Osteoblast (primary cell): ENCODE data around the gene ITPR1. TPM values are rescaled to one million over a fixed set of nuclear protein-coding genes. Genes with fewer than 3 reads are reported as not detected.

Source experiments
- DNase-seq: peaks from one replicate; pipeline ENCODE4 v3.0.0; 2011; ENCODE audit warnings: low spot score, mixed read lengths; ENCODE audit not compliant: insufficient read length; ENCODE audit errors: missing footprints
- H2AFZ ChIP-seq: 2 replicates; pipeline ENCODE4 v1.6.0; 2011; ENCODE audit warnings: mild to moderate bottlenecking, low read length
- H3K27ac ChIP-seq: 2 replicates; pipeline ENCODE4 v1.5.1; 2011; ENCODE audit warnings: mild to moderate bottlenecking, low read depth, low read length, moderate library complexity
- H3K27me3 ChIP-seq: 2 replicates; pipeline ENCODE4 v1.6.0; 2012; ENCODE audit warnings: mild to moderate bottlenecking, control low read depth, inconsistent platforms, low read length, moderate library complexity; ENCODE audit not compliant: insufficient read depth
- H3K36me3 ChIP-seq: 2 replicates; pipeline ENCODE4 v1.5.1; 2011; ENCODE audit warnings: mild to moderate bottlenecking, low read length, control low read depth, moderate library complexity; ENCODE audit not compliant: insufficient read depth
- H3K4me1 ChIP-seq: 2 replicates; pipeline ENCODE4 v1.5.1; 2011; ENCODE audit warnings: mild to moderate bottlenecking, low read length, control low read depth, moderate library complexity; ENCODE audit not compliant: insufficient read depth
- H3K4me2 ChIP-seq: 2 replicates; pipeline ENCODE4 v1.6.0; 2011; ENCODE audit warnings: mild to moderate bottlenecking, low read length; ENCODE audit not compliant: insufficient read depth
- H3K4me3 ChIP-seq: fragments of 200-600 bp; sonication (generic); 3 replicates; pipeline ENCODE4 v1.5.1; 2012; ENCODE audit warnings: mild to moderate bottlenecking, low read length, inconsistent platforms; ENCODE audit not compliant: insufficient read depth
- H3K79me2 ChIP-seq: 2 replicates; pipeline ENCODE4 v1.6.0; 2012; ENCODE audit warnings: mild to moderate bottlenecking, low read length, control low read depth, inconsistent platforms; ENCODE audit not compliant: insufficient read depth
- H3K9me3 ChIP-seq: 2 replicates; pipeline ENCODE4 v1.5.1; 2011; ENCODE audit warnings: low read depth, low read length, control low read depth
- H4K20me1 ChIP-seq: 2 replicates; pipeline ENCODE4 v1.6.0; 2012; ENCODE audit warnings: mild to moderate bottlenecking, low read length, control low read depth; ENCODE audit not compliant: insufficient read depth
- total RNA-seq: library from RNA; depleted of rRNA; stranded (reverse); fragments of >200 nt; gene quantifications from 2 replicates; pipeline ENCODE4 v1.2.3, GENCODE V29; 2012
- TF ChIP-seq, protein P1 (sequence below): IDR thresholded peaks from 2 replicates; pipeline ENCODE4 v1.5.1; 2011; ENCODE audit warnings: mild to moderate bottlenecking, low read depth, low read length, moderate library complexity; ENCODE audit errors: extremely low read depth

ITPR1 gene
- total RNA-seq, 1 donor: 16.6 TPM

- DNase-seq: no peak
- no peaks in the 10 kb centered on the region for H3K9me3 ChIP-seq
- no peaks in the 10 kb centered on the region for H3K79me2 ChIP-seq
- peaks cover 9% of the 10 kb centered on the region for H3K4me1 ChIP-seq
- H3K27me3 ChIP-seq: no peaks in the 10 kb centered on the region
- H3K36me3 ChIP-seq: no peaks in the 10 kb centered on the region
- H3K4me2 ChIP-seq: no peak overlapping the region
- H3K4me3 ChIP-seq: no peak overlapping the region
- no peak overlapping the region for H2AFZ ChIP-seq
- TF ChIP-seq, protein P1, sequence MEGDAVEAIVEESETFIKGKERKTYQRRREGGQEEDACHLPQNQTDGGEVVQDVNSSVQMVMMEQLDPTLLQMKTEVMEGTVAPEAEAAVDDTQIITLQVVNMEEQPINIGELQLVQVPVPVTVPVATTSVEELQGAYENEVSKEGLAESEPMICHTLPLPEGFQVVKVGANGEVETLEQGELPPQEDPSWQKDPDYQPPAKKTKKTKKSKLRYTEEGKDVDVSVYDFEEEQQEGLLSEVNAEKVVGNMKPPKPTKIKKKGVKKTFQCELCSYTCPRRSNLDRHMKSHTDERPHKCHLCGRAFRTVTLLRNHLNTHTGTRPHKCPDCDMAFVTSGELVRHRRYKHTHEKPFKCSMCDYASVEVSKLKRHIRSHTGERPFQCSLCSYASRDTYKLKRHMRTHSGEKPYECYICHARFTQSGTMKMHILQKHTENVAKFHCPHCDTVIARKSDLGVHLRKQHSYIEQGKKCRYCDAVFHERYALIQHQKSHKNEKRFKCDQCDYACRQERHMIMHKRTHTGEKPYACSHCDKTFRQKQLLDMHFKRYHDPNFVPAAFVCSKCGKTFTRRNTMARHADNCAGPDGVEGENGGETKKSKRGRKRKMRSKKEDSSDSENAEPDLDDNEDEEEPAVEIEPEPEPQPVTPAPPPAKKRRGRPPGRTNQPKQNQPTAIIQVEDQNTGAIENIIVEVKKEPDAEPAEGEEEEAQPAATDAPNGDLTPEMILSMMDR: no peak
- no peak overlapping the region for H3K27ac ChIP-seq
- H4K20me1 ChIP-seq: no peaks in the 10 kb centered on the region
Measured at GRCh38 chr3:4773583-4773982, 280.4 kb downstream of the ITPR1 start.

GRCh38 chr3:4774531-4774930 is 281.4 kb downstream of the ITPR1 start:
- Histone ChIP-seq H4K20me1 (no peaks in the 10 kb centered on the region), H2AFZ (no peak overlapping the region), H3K4me1 (peaks cover 9% of the 10 kb centered on the region), H3K9me3 (no peaks in the 10 kb centered on the region), H3K79me2 (no peaks in the 10 kb centered on the region), H3K4me3 (no peak overlapping the region), H3K27ac (no peak overlapping the region), H3K36me3 (no peaks in the 10 kb centered on the region), H3K27me3 (no peaks in the 10 kb centered on the region), H3K4me2 (no peak overlapping the region)
- TF ChIP-seq, protein P1: no peak
- DNase-seq: no peak

DNA sequence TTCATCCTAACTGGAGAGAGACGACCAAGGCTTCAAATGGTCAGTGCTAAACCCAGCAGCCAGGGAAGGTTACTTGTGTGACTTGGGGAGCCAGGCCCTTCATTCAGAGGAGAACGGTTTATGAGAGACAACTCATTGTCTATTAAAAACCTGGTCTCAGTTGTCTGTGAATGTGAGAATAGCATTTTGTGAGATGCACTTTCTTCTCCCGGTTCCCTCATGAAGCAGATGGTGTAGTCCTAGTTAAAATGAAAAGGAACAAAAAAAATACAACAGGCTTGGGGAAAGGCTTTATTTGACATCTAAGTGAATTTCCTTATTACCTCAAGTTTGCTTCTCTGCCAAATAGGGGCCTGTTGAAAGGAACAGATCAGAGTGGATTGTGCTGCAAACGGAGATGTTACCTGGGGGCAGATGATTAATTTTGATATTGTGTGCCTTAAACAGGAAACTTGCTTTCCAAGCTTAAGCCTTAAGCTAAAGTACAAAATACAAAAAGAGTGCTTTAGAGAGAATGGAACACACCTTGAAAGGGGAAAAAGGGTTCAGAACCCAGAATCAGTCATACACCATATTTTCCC is 283.3 kb downstream of the ITPR1 start:
- H3K79me2 ChIP-seq: no peaks in the 10 kb centered on the region
- no peaks in the 10 kb centered on the region for H3K9me3 ChIP-seq
- DNase-seq: no peak
- H3K4me3 ChIP-seq: no peak overlapping the region
- peaks cover 9% of the 10 kb centered on the region for H3K4me1 ChIP-seq
- no peak overlapping the region for H3K4me2 ChIP-seq
- H3K36me3 ChIP-seq: no peaks in the 10 kb centered on the region
- H3K27ac ChIP-seq: no peak overlapping the region
- no peaks in the 10 kb centered on the region for H4K20me1 ChIP-seq
- TF ChIP-seq, protein P1: no peak
- H2AFZ ChIP-seq: no peak overlapping the region
- no peaks in the 10 kb centered on the region for H3K27me3 ChIP-seq

DNA sequence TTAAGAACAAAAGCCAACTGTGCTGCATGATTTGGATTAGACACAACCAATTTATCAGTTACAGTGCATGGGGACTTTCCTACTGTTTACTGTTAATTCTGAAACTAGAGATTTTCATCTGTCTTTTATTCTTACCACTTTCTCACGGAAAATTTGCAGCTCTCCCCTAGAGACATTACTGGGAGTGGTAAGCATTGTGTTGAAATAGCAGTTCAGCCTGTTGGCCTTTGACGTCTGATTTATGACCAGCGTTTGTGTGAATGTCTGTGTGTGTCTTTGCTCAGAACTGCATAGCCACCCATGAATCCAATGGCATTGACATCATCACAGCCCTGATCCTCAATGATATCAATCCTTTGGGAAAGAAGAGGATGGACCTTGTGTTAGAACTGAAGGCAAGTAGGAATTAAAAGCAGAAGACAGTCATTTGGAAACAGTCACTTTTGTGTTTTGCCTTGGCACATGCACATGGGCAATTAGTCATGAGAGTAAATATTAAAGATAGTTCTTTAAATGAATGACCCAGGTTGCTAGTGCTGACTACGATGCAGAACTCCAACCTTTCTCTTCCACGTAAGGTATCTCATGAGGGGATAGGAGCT is 283.9 kb downstream of the ITPR1 start:
- Histone ChIP-seq H3K27ac (no peak overlapping the region), H3K4me1 (peaks cover 6% of the 10 kb centered on the region), H3K4me3 (no peak overlapping the region), H4K20me1 (no peaks in the 10 kb centered on the region), H2AFZ (no peak overlapping the region), H3K27me3 (no peaks in the 10 kb centered on the region), H3K36me3 (no peaks in the 10 kb centered on the region), H3K4me2 (no peak overlapping the region), H3K9me3 (no peaks in the 10 kb centered on the region), H3K79me2 (no peaks in the 10 kb centered on the region)
- no peak for DNase-seq
- TF ChIP-seq, protein P1: no peak
